ENCODE data around the gene TYW5.
"Not testable (repeated sequence)": the region's sequence is repeated elsewhere in the genome, so short reads cannot be mapped to it uniquely, and the experiment has no call there.

Gene TYW5

GRCh38 chr2:199914372-199914958 lies 40.8 kb downstream of the TYW5 start:
- no peak for DNase-seq

GRCh38 chr2:199912553-199913114 lies 42.7 kb downstream of the TYW5 start:
- not testable (repeated sequence) for DNase-seq

- DNase-seq, result no peak
Measured at GRCh38 chr2:199911877-199912161, 43.5 kb downstream of the TYW5 start.

GRCh38 chr2:199911052-199911876 lies 44.0 kb downstream of the TYW5 start, which contains the start of gene C2orf69:
C2orf69 (plus strand) TSS chr2:199911293; CDS start chr2:199911439, 146 bp downstream.
- DNase-seq, result peak; percentile 92

GRCh38 chr2:199910338-199911051 lies 44.8 kb downstream of the TYW5 start:
- no peak for DNase-seq

GRCh38 chr2:199907008-199907714 lies 48.1 kb downstream of the TYW5 start:
- no peak for DNase-seq

GRCh38 chr2:199903111-199903510 lies 52.2 kb downstream of the TYW5 start:
- DNase-seq, result no peak

- no peak for DNase-seq
Measured at GRCh38 chr2:199902486-199903110, 52.7 kb downstream of the TYW5 start.

- no peak for DNase-seq
Measured at GRCh38 chr2:199901942-199902341, 53.3 kb downstream of the TYW5 start.

GRCh38 chr2:199896617-199897016 lies 58.7 kb downstream of the TYW5 start:
- no peak for DNase-seq

GRCh38 chr2:199895406-199895805 lies 59.9 kb downstream of the TYW5 start:
- DNase-seq, result no peak

GRCh38 chr2:199883474-199884212 lies 71.6 kb downstream of the TYW5 start:
- DNase-seq, result no peak

GRCh38 chr2:199882667-199883066 lies 72.6 kb downstream of the TYW5 start:
- no peak for DNase-seq
